Pancreas (tissue), 10 donors: ENCODE data around the gene OR51B4. TPM values are rescaled to one million over a fixed set of nuclear protein-coding genes. Genes with fewer than 3 reads are reported as not detected.
"Not testable (repeated sequence)": the region's sequence is repeated elsewhere in the genome, so short reads cannot be mapped to it uniquely, and the experiment has no call there.

Source experiments
- ATAC-seq, 4 donors: fragments of 200-7000 bp; cut with Tn5 transposase; one replicate each; pipeline versions ENCODE4 v1.8.0 to v1.9.1; 2020; ENCODE audit warnings: mild to moderate bottlenecking in 4 of 4, moderate library complexity in 4 of 4
- DNase-seq, 6 donors: peaks; one replicate each; pipeline ENCODE4 v3.0.0-alpha.2; 2020
- FAIRE-seq: peaks from 2 replicates; lab custom pipeline; 2012; peaks lifted over from hg19 to GRCh38; lab: Jason Lieb, UNC
- H3K27ac ChIP-seq, 4 donors: fragments of 200-600 bp; sonication (generic); 1 replicate in 3 of 4; 2 replicates in 1 of 4; pipeline versions ENCODE4 v1.5.0 to v1.8.0; 2020
- H3K27me3 ChIP-seq, 4 donors: fragments of 200-600 bp; one replicate each; pipeline ENCODE4 v1.8.0; 2021
- H3K36me3 ChIP-seq, 3 donors: fragments of 200-600 bp; sonication (generic) in 1 of 3; one replicate each; pipeline versions ENCODE4 v1.5.0 to v1.8.0; 2020 to 2021
- H3K4me1 ChIP-seq, 3 donors: fragments of 200-600 bp; one replicate each; pipeline ENCODE4 v1.8.0; 2021
- H3K4me3 ChIP-seq, 4 donors: fragments of 200-600 bp; sonication (generic) in 2 of 4; one replicate each; pipeline versions ENCODE4 v1.5.0 to v1.8.0; 2020 to 2021
- H3K9me3 ChIP-seq, 4 donors: fragments of 200-600 bp; one replicate each; pipeline ENCODE4 v1.8.0; 2021
- WGBS, 2 donors: extraction: QIAGEN DNeasy Blood & Tissue Kit; methylation state at CpG; one replicate each; pipeline ENCODE4 v1.1.7; 2013; 5-methylcytosine and 5-hydroxymethylcytosine counted together
- intact Hi-C, 3 donors: fragments of 100-400 bp; cut with DNase I; formaldehyde crosslinking; loops; one replicate each; pipeline versions ENCODE4 v1.11.1 to v1.14.2; 2022
- polyA plus RNA-seq, 2 donors: library from polyadenylated mRNA; stranded (reverse); fragments of 200-250 nt; gene quantifications; one replicate each; pipeline ENCODE4 v1.2.3, GENCODE V29; 2013
- total RNA-seq, 6 donors: library from RNA; stranded (reverse); fragmentation: NEBNext Ultra II Directional in 4 of 6; extraction: Animal tissue kit (Norgen Biotek cat#: 25700) in 4 of 6; gene quantifications; one replicate each; pipeline versions ENCODE4 v1.2.1 to v1.2.4, GENCODE V29; 2021 to 2023
- TF ChIP-seq, protein P1 (sequence below), 4 donors: fragments of 200-600 bp; sonication (generic) in 3 of 4; IDR thresholded peaks; one replicate each; pipeline versions ENCODE4 v1.5.0 to v1.8.0; 2021; ENCODE audit warnings: antibody characterized with exemption in 4 of 4
- donor health status: healthy with polysubstance abuse.
- donor health status: DM: no; HTN: no; CAD: no; lungs with moderate emphysema.
- donor health status: DM: no; HTN: no; CAD: no.
- donor health status: control.
- donor health status: control.
- donor health status: Bipolar disorder and iron deficiency.
- donor health status: DM: yes; HTN: yes; CAD: no.
- donor health status: DM: no; HTN: no; CAD: no.
- donor health status: DM: no; HTN: no; CAD: no.
- donor health status: DM: yes; HTN: yes; CAD: no.

OR51B4 gene
- total and polyA plus RNA-seq, 8 donors: not detected

DNA sequence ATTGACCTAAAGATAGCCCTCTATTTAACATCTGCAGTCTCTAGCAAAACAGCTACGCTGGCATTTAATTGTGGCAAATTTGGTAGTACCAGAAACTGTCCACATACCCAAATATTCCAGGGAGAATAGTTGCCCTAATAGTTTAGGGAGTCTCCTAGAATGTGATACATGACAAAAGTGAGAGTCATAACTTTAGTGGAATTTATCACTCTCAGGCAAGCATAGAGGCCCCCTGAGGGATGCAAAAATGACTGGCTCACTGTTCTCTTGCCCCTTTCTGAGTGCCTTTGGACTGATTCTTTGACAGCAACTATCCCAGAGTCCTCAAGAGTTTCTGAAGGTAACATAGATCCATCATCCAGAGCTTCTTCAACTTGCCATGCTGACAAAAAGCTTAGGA, 2.3 kb upstream of the OR51B4 start:
- no peaks in the 10 kb centered on the region for H3K9me3 ChIP-seq
- ATAC-seq (no peak), DNase-seq (no peak), FAIRE-seq (no peak)
- H3K4me3 ChIP-seq: no peak overlapping the region
- TF ChIP-seq, protein P1, sequence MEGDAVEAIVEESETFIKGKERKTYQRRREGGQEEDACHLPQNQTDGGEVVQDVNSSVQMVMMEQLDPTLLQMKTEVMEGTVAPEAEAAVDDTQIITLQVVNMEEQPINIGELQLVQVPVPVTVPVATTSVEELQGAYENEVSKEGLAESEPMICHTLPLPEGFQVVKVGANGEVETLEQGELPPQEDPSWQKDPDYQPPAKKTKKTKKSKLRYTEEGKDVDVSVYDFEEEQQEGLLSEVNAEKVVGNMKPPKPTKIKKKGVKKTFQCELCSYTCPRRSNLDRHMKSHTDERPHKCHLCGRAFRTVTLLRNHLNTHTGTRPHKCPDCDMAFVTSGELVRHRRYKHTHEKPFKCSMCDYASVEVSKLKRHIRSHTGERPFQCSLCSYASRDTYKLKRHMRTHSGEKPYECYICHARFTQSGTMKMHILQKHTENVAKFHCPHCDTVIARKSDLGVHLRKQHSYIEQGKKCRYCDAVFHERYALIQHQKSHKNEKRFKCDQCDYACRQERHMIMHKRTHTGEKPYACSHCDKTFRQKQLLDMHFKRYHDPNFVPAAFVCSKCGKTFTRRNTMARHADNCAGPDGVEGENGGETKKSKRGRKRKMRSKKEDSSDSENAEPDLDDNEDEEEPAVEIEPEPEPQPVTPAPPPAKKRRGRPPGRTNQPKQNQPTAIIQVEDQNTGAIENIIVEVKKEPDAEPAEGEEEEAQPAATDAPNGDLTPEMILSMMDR (IDR thresholded peaks at IDR 0.05): no peak
- no peaks in the 10 kb centered on the region for H3K4me1 ChIP-seq
- H3K36me3 ChIP-seq: no peaks in the 10 kb centered on the region
- intact Hi-C loops: no loop called here
- 88 to 96% methylated on average over 1 of the region's 1 CpG for WGBS, 2 donors
- H3K27me3 ChIP-seq: no peaks in the 10 kb centered on the region
- no peak overlapping the region for H3K27ac ChIP-seq

DNA sequence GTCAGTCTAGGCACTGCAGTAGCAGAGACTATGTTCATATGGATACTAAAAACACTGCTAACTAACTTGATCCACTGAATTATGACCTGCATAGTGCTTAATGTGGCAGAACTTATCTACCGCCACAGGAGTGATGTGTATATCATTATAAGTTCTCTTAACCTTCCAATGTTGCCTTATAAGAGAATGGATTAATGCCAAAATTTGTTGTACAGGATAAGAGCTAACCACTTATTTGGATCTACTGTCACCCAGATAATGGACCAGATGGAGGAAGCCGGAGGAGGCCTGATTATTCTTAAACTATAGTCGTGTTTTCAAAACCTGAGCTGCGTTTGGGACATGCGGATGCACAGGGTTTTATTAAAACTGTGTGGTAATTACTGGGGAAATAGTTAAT, 1.9 kb upstream of the OR51B4 start:
- FAIRE-seq (no peak), ATAC-seq (no peak), DNase-seq (no peak)
- no peaks in the 10 kb centered on the region for H3K36me3 ChIP-seq
- H3K27me3 ChIP-seq: no peaks in the 10 kb centered on the region
- no peaks in the 10 kb centered on the region for H3K9me3 ChIP-seq
- H3K4me3 ChIP-seq: no peak overlapping the region
- H3K27ac ChIP-seq: no peak overlapping the region
- WGBS, 2 donors: 69 to 72% methylated on average over 5 of the region's 5 CpGs
- no peaks in the 10 kb centered on the region for H3K4me1 ChIP-seq
- TF ChIP-seq, protein P1 (IDR thresholded peaks at IDR 0.05): no peak
- intact Hi-C loops: no loop called here

DNA sequence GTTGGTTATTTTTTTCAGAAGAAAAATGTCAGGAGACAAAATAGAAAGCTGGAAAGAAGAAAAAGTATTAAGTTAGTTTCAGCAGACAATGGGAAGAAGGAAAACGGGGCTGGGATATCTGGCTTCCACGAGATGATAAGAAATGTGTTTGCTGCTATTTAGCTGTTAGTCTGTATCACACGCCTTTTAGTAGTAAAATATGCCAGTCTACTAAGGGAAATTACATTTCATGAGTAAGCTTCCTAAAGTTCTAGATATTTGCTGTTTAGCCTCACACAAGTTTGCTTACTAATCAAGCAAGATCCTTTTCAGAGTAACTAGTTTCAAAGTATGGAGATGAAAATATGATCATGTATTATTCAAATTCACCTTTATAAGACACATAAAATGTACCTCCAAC, 1.5 kb downstream of the OR51B4 start:
- Histone ChIP-seq H3K9me3 (no peaks in the 10 kb centered on the region), H3K4me1 (no peaks in the 10 kb centered on the region), H3K36me3 (no peaks in the 10 kb centered on the region), H3K4me3 (no peak overlapping the region), H3K27ac (no peak overlapping the region), H3K27me3 (no peaks in the 10 kb centered on the region)
- 35 to 59% methylated on average over 3 of the region's 3 CpGs for WGBS, 2 donors
- TF ChIP-seq, protein P1 (IDR thresholded peaks at IDR 0.05): no peak
- DNase-seq (no peak), FAIRE-seq (no peak), ATAC-seq (no peak)
- intact Hi-C loops: no loop called here

DNA sequence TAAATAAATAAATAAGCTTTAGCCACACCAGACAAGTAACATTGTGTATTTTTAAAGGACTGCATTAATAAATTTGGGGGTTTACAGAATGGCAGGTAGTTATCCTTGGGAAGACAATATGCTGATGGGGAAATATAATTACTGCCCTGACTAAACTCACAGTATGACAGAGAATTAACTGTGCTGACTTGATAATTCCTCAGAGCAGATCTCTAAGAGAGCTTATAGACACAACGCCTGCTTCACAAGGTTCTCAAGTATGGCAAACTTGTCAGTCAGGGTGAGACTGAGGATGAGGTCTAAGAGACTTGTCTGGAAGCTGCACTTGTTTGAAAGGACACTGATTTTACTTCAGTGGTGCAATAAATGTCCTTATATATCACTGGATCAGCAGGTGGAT, 3.3 kb downstream of the OR51B4 start:
- no peak for ATAC-seq
- no peak for FAIRE-seq
- no peaks in the 10 kb centered on the region for H3K36me3 ChIP-seq
- TF ChIP-seq, protein P1 (IDR thresholded peaks at IDR 0.05): no peak
- H3K27me3 ChIP-seq: no peaks in the 10 kb centered on the region
- H3K9me3 ChIP-seq: no peaks in the 10 kb centered on the region
- intact Hi-C loops: no loop called here
- no peak overlapping the region for H3K27ac ChIP-seq
- H3K4me3 ChIP-seq: no peak overlapping the region
- no peak for DNase-seq
- no peaks in the 10 kb centered on the region for H3K4me1 ChIP-seq
- 2 to 59% methylated on average over 1 of the region's 1 CpG for WGBS, 2 donors

DNA sequence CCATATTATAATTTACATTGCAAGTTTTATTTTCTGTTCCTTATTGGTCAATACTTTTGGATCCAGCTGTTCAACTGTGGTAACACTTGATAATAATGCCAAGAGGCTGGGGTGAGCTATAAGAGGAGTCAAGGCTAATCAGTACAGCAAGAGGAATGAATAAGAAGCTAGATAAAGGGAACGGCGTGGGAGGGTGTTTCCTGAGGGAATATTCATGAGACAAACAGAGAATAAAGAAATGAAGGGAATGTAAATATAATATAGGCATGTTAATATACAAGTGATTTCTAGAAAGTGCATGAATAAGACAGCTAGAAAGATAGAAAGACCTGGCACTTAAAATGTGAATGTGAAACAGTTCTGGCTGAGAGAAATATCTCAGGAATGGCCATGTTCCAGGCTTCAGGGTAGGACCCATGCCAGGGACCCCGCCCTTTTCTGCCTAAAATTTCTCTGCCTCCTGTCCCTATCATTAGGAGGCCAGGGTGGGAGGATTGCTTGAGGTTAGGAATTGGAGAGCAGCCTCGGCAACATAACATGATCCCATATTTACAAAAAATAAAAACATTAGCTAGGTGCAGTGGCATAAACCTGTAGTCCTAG, 3.9 kb downstream of the OR51B4 start:
- no peaks in the 10 kb centered on the region for H3K27me3 ChIP-seq
- intact Hi-C loops: no loop called here
- H3K9me3 ChIP-seq: no peaks in the 10 kb centered on the region
- TF ChIP-seq, protein P1 (IDR thresholded peaks at IDR 0.05): no peak
- FAIRE-seq: no peak
- ATAC-seq: no peak
- no peaks in the 10 kb centered on the region for H3K36me3 ChIP-seq
- DNase-seq: no peak
- H3K4me3 ChIP-seq: no peak overlapping the region
- WGBS, 2 donors: 38 to 53% methylated on average over 4 of the region's 4 CpGs
- no peaks in the 10 kb centered on the region for H3K4me1 ChIP-seq
- no peak overlapping the region for H3K27ac ChIP-seq

DNA sequence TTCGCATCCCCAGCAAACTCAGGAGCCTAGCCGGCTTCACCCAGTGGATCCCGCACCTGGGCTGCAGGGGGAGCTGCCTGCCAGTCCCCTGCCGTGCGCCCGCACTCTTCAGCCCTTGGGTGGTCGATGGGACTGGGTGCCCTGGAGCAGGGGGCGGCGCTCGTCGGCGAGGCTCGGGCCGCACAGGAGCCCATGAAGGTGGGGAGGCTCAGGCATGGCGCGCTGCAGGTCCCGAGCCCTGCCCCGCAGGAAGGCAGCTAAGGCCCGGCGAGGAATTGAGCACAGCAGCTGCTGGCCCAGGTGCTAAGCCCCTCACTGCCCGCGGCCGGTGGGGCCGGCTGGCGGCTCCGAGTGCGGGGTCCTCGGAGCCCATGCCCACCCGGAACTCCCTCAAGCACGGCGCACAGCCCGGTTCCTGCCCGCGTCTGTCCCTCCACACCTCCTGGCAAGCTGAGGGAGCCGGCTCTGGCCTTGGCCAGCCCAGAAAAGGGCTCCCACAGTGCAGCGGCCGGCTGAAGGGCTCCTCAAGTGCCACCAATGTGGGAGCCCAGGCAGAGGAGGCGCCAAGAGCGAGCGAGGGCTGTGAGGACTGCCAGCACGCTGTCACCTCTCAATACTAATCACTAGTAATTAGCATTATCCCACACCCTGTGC, 7.3 kb downstream of the OR51B4 start:
- WGBS, 2 donors: 88 to 92% methylated on average over 36 to 41 of the region's 41 CpGs
- H3K9me3 ChIP-seq, H3K27ac ChIP-seq, H3K4me3 ChIP-seq, ATAC-seq, H3K4me1 ChIP-seq, H3K27me3 ChIP-seq, H3K36me3 ChIP-seq, intact Hi-C loops, FAIRE-seq: not testable (repeated sequence)
- peak in 1 of 6 donors; percentile 57 for DNase-seq
